ENCODE measurements around the gene CLDND1. TPM values are rescaled to one million over a fixed set of nuclear protein-coding genes. Genes with fewer than 3 reads are reported as not detected.

Gene CLDND1
- total RNA-seq, 6 donors from 2014 or later, result 23.9 to 91.2 (median 70.1) TPM

GRCh38 chr3:98501863-98502576, 20.7 kb downstream of the CLDND1 start:
- Histone ChIP-seq H3K27ac (no peak overlapping the region), H3K36me3 (no peaks in the 10 kb centered on the region), H3K9me3 (no peaks in the 10 kb centered on the region), H3K4me3 (no peak overlapping the region), H3K27me3 (no peaks in the 10 kb centered on the region), H3K4me1 (no peaks in the 10 kb centered on the region)
- ATAC-seq (ENCODE audit: low FRiP score in 2 of 2) (no peak), DNase-seq (no peak)
- WGBS, 2 donors, result 95 to 96% methylated on average over 5 of the region's 5 CpGs
- TF ChIP-seq EP300 (IDR thresholded peaks at IDR 0.05), result no peak
- no peak for TF ChIP-seq POLR2AphosphoS5 (IDR thresholded peaks at IDR 0.05)
- no peak for TF ChIP-seq POLR2A (IDR thresholded peaks at IDR 0.05)
- no peak for TF ChIP-seq CTCF (IDR thresholded peaks at IDR 0.05)

- WGBS, 2 donors, result 89 to 95% methylated on average over 4 of the region's 4 CpGs
- no peaks in the 10 kb centered on the region for H3K36me3 ChIP-seq
- ATAC-seq (ENCODE audit: low FRiP score in 2 of 2), result no peak
Measured at GRCh38 chr3:98501270-98501669, 21.4 kb downstream of the CLDND1 start.

GRCh38 chr3:98500019-98500418, 22.7 kb downstream of the CLDND1 start:
- TF ChIP-seq POLR2A (IDR thresholded peaks at IDR 0.05) (no peak), POLR2AphosphoS5 (IDR thresholded peaks at IDR 0.05) (no peak), CTCF (IDR thresholded peaks at IDR 0.05) (no peak), EP300 (IDR thresholded peaks at IDR 0.05) (no peak)
- Histone ChIP-seq H3K36me3 (no peaks in the 10 kb centered on the region), H3K27ac (no peak overlapping the region), H3K9me3 (no peaks in the 10 kb centered on the region), H3K4me3 (no peak overlapping the region), H3K27me3 (no peaks in the 10 kb centered on the region), H3K4me1 (no peaks in the 10 kb centered on the region)
- DNase-seq, result no peak
- ATAC-seq (ENCODE audit: low FRiP score in 2 of 2), result no peak
- WGBS, 2 donors, result 83 to 85% methylated on average over 4 of the region's 4 CpGs

More at GRCh38 chr3:98501270-98501669, 21.4 kb downstream of the CLDND1 start:
- Histone ChIP-seq H3K27me3 (no peaks in the 10 kb centered on the region), H3K4me1 (no peaks in the 10 kb centered on the region), H3K4me3 (no peak overlapping the region), H3K27ac (no peak overlapping the region), H3K9me3 (no peaks in the 10 kb centered on the region)
- DNase-seq, result no peak
- no peak for TF ChIP-seq POLR2AphosphoS5 (IDR thresholded peaks at IDR 0.05)

GRCh38 chr3:98497381-98497780, 25.3 kb downstream of the CLDND1 start, which contains the start of gene OR5K2:
OR5K2 (plus strand) TSS chr3:98497681; CDS start chr3:98497681, 0 bp downstream.
- ATAC-seq (ENCODE audit: low FRiP score in 2 of 2), result no peak
- no peaks in the 10 kb centered on the region for H3K4me1 ChIP-seq

GRCh38 chr3:98483626-98484025, 39.1 kb downstream of the CLDND1 start:
- TF ChIP-seq POLR2A (IDR thresholded peaks at IDR 0.05) (no peak), POLR2AphosphoS5 (IDR thresholded peaks at IDR 0.05) (no peak), EP300 (IDR thresholded peaks at IDR 0.05) (no peak), CTCF (IDR thresholded peaks at IDR 0.05) (no peak)
- no peaks in the 10 kb centered on the region for H3K36me3 ChIP-seq
- H3K27ac ChIP-seq, result no peak overlapping the region
- no peaks in the 10 kb centered on the region for H3K4me1 ChIP-seq
- no peaks in the 10 kb centered on the region for H3K27me3 ChIP-seq
- peaks cover 7 to 15% (median 10%) of the 10 kb centered on the region in 4 donors for H3K9me3 ChIP-seq
- H3K4me3 ChIP-seq, result no peak overlapping the region
- WGBS, 2 donors, result 89 to 94% methylated on average over 3 of the region's 3 CpGs
- DNase-seq, result no peak
- ATAC-seq (ENCODE audit: low FRiP score in 2 of 2), result no peak

More at GRCh38 chr3:98497381-98497780, 25.3 kb downstream of the CLDND1 start, which contains the start of gene OR5K2:
- DNase-seq, result no peak
- no peaks in the 10 kb centered on the region for H3K9me3 ChIP-seq
- no peaks in the 10 kb centered on the region for H3K36me3 ChIP-seq
- H3K4me3 ChIP-seq, result no peak within 1 kb of the TSS
- 86 to 89% methylated on average over 2 of the region's 2 CpGs for WGBS, 2 donors
- H3K27me3 ChIP-seq, result no peaks in the 10 kb centered on the region
- no peak for TF ChIP-seq POLR2A (IDR thresholded peaks at IDR 0.05)
- no peak for TF ChIP-seq CTCF (IDR thresholded peaks at IDR 0.05)
- TF ChIP-seq POLR2AphosphoS5 (IDR thresholded peaks at IDR 0.05), result no peak
- TF ChIP-seq EP300 (IDR thresholded peaks at IDR 0.05), result no peak
- no peak within 1 kb of the TSS for H3K27ac ChIP-seq

Data from upper lobe of left lung (tissue), 6 donors.